Measurements from ENCODE around the gene TPK1.

The TPK1 gene

GRCh38 chr7:144468990-144469732 lies 366.7 kb downstream of the TPK1 start:
- H3K4me3 ChIP-seq (ENCODE audit: low read length): no peak overlapping the region
- no peak for TF ChIP-seq CTCF (conservative IDR thresholded peaks at IDR 0.05; ENCODE audit: low read depth, low read length)
- no peak for DNase-seq (ENCODE audit: low read depth)

- no peak for TF ChIP-seq CTCF (conservative IDR thresholded peaks at IDR 0.05; ENCODE audit: low read depth, low read length)
- DNase-seq (ENCODE audit: low read depth): no peak
Observed at GRCh38 chr7:144459635-144460034, 376.2 kb downstream of the TPK1 start.

GRCh38 chr7:144455040-144455404 lies 380.8 kb downstream of the TPK1 start:
- DNase-seq (ENCODE audit: low read depth): no peak
- H3K4me3 ChIP-seq (ENCODE audit: low read length): no peak overlapping the region
- no peak for TF ChIP-seq CTCF (conservative IDR thresholded peaks at IDR 0.05; ENCODE audit: low read depth, low read length)

More at GRCh38 chr7:144459635-144460034, 376.2 kb downstream of the TPK1 start:
- no peak overlapping the region for H3K4me3 ChIP-seq (ENCODE audit: low read length)

- H3K4me3 ChIP-seq (ENCODE audit: low read length): no peak overlapping the region
- no peak for DNase-seq (ENCODE audit: low read depth)
- TF ChIP-seq CTCF (conservative IDR thresholded peaks at IDR 0.05; ENCODE audit: low read depth, low read length): peak; percentile 70
Observed at GRCh38 chr7:144454256-144455039, 381.4 kb downstream of the TPK1 start.

GRCh38 chr7:144452064-144452463 lies 383.8 kb downstream of the TPK1 start:
- H3K4me3 ChIP-seq (ENCODE audit: low read length): no peak overlapping the region
- TF ChIP-seq CTCF (conservative IDR thresholded peaks at IDR 0.05; ENCODE audit: low read depth, low read length): no peak
- no peak for DNase-seq (ENCODE audit: low read depth)

GRCh38 chr7:144445590-144445989 lies 390.3 kb downstream of the TPK1 start:
- H3K4me3 ChIP-seq (ENCODE audit: low read length): no peak overlapping the region
- DNase-seq (ENCODE audit: low read depth): no peak
- no peak for TF ChIP-seq CTCF (conservative IDR thresholded peaks at IDR 0.05; ENCODE audit: low read depth, low read length)

Data from retinal pigment epithelial cell (primary cell).